Right ventricle myocardium superior (tissue), 1 donor: ENCODE data around the gene ASAP2. TPM values are rescaled to one million over a fixed set of nuclear protein-coding genes. Genes with fewer than 3 reads are reported as not detected.

Experiments used
- ATAC-seq: fragments of 200-7000 bp; cut with Tn5 transposase; one replicate; pipeline ENCODE4 v1.9.1; 2020; ENCODE audit warnings: mild to moderate bottlenecking; ENCODE audit not compliant: poor library complexity
- DNase-seq: peaks from one replicate; pipeline ENCODE4 v3.0.0-alpha.2; 2020
- intact Hi-C: fragments of 100-400 bp; cut with DNase I; formaldehyde crosslinking; loops from one replicate; pipeline ENCODE4 v1.11.2; 2022
- total RNA-seq: library from RNA; stranded (reverse); fragmentation: NEBNext Ultra II Directional; extraction: Animal tissue kit (Norgen Biotek cat#: 25700); gene quantifications from one replicate; pipeline ENCODE4 v1.2.1, GENCODE V29; 2021
- donor health status: DM: no; HTN: yes; CAD: no; lungs with severe emphysema.

Gene ASAP2
- total RNA-seq, 1 donor from 2014 or later, result 10.7 TPM

DNA sequence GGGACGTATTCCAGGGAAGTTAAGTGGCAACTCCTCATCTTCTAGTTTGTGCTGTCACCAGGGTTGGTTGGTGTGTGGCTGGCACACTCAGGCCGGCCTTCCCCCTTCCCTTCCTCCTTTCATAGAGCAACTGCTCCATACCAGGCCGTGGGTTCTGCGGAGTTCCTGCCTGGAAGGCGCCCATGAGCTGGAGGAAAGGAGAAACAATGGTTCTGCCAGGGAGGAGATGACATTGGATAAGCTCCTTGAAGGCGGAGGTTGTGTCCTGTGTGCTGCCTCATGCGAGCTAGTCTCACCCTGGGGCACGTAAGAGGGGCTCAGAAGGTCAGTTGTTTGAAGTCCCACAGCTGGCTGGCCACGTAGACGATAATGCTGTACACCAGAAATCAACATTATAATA, 19.2 kb downstream of the ASAP2 start:
- DNase-seq, result no peak
- no peak for ATAC-seq
- intact Hi-C loops, result no loop called here

- DNase-seq, result no peak
Observed at GRCh38 chr2:9226458-9227380, 20.1 kb downstream of the ASAP2 start.

DNA sequence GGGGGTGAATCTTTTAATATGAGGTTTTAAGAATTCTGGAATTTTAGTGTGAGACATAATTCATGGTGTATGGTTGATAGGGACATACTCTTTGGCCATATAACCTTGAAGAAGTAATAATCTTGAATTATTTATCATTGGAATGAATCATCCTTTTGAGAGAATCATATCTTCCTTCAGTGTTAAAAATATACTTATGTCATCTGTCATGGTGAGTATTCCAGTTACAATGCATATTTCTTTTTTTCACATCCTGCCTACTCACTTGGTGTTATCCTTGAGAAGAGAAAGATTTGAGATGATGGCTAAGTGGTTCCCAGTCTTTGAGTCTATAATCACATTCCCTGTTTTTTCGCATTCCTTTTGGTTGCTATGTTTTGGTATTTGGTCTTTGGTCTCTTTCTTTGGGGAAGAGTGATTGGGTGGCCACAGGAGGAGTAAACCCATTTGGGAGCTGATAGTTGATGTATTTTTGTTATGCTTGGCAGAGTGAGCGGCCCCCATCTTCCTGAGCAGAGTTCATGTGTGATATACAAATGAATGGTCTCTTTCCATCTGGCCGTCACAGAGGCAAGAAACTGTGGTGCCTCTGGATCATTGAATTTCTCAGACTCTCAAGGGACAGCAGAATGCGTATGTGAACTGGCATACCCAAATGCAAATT, 21.6 kb downstream of the ASAP2 start:
- DNase-seq (no peak), ATAC-seq (peak; percentile 34)
- intact Hi-C loops, result no loop called here

More at GRCh38 chr2:9226458-9227380, 20.1 kb downstream of the ASAP2 start:
- intact Hi-C loops, result no loop called here
- no peak for ATAC-seq

- intact Hi-C loops, result no loop called here
- DNase-seq (no peak), ATAC-seq (no peak)
Observed at GRCh38 chr2:9228781-9229469, 22.3 kb downstream of the ASAP2 start.

GRCh38 chr2:9229470-9229820, 22.8 kb downstream of the ASAP2 start:
- intact Hi-C loops, result no loop called here
- ATAC-seq (no peak), DNase-seq (no peak)

- DNase-seq (peak; percentile 79), ATAC-seq (peak; percentile 70)
- intact Hi-C loops, result no loop called here
Observed at GRCh38 chr2:9230051-9230802, 23.6 kb downstream of the ASAP2 start.

GRCh38 chr2:9230881-9231280, 24.3 kb downstream of the ASAP2 start:
- DNase-seq (no peak), ATAC-seq (peak; percentile 8)
- intact Hi-C loops, result no loop called here

DNA sequence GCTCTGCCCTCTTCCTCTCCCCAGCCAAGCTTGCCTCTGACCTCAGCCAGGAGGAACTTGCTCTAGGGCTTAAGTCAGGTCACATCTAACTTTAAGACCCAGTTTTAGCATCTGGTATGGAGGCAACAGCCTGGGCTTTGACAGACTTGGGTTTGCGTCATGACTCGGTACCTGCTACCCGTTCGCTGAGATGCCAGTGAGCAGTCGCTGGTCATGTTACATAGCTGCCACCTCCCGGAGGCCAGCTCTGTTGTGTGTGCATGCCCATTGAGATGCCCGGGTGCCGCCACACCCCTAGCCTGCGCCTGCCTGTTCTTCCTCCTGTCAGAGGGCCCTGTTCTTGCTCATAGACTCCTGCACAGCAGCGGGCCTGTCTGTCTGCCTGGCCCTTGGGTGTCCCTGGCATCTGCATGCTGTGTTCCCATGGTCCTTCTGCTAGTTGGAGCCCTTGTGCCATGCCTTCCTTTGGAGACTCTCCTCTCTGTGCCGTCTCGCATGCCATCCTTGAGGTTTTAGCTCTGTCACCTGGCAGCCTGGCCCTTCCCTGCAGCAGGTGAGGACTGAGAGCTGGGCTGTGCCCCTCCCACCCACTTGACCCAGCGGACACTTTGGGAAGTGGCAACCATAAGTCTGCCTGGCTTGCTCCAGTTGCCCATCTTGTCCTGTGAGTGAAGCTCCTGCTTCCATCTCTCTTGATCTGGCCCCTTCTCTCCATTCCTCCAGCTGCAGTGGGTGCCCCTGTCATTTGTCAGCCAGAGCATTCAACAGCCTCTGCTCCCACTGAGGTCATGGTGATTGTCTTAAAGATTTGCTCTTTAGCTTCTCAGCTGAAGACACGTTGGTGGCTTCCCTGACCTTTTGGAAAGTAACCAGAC, 24.9 kb downstream of the ASAP2 start:
- no peak for ATAC-seq
- no peak for DNase-seq
- intact Hi-C loops, result no loop called here

DNA sequence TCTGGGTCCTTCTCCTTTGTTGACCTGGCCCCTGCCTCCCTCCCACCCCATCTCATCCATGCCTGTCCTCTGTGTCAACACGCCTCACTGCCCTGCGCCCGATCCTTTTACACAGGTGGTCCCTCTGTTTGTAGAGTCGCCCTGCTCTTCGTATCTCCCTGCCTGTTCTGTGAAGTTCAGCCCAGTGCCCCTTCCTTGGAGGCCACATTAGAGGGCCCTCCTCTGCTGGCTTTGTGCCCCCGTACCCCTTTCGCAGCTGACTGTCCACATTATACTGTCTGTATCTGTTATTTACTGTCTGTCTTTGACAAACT, 25.5 kb downstream of the ASAP2 start:
- no peak for DNase-seq
- intact Hi-C loops, result no loop called here
- ATAC-seq, result no peak

GRCh38 chr2:9232886-9233285, 26.3 kb downstream of the ASAP2 start:
- no peak for ATAC-seq
- intact Hi-C loops, result no loop called here

GRCh38 chr2:9234680-9235146, 28.1 kb downstream of the ASAP2 start:
- ATAC-seq (no peak), DNase-seq (no peak)
- intact Hi-C loops, result no loop called here

More at GRCh38 chr2:9232886-9233285, 26.3 kb downstream of the ASAP2 start:
- DNase-seq, result no peak

DNA sequence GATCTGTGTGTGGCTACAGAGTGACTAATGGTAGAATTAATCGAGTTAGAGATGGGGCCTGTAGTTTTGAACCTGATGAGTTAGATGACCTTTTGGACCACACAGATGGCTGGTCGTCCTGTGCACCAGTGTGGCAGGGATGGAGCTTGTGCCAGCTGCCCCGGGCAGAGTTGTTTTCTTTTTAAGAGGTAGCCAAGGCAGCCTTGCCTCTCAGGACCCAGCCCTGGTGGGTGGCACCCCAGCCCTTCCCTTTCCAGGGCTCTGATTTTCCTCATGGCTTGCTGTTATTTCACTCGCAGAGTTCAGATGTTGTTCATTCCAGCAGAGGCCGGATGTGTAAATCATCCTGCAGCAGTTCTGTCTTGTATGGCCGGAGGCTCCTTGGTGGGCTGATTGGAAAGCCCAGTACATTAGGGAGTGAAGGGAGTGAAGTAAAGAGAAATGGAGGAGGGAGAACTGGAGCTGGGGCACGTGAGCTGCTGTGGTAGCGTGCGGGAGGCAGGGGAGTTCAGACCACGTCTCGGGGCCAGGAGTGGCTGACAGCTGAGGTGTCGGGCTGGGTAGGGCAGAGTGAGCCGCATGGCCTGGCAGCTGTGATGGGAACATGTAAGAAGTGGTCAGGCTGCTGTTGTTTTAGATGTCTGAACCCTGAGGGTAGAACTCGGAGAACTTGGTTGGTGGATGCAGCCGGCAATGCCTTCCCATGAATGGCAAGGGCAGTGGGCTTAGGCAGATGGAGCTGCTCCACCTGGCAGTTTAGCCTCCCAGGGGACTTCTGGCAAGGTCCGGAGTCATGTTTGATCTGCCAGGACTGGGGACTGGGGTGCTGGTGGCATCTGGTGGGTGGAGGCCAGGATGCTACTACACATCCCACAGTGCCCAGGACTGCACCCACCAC, 28.8 kb downstream of the ASAP2 start:
- intact Hi-C loops, result no loop called here
- DNase-seq (no peak), ATAC-seq (no peak)

- intact Hi-C loops, result no loop called here
- DNase-seq, result no peak
- ATAC-seq, result no peak
Observed at GRCh38 chr2:9236045-9236344, 29.4 kb downstream of the ASAP2 start.

DNA sequence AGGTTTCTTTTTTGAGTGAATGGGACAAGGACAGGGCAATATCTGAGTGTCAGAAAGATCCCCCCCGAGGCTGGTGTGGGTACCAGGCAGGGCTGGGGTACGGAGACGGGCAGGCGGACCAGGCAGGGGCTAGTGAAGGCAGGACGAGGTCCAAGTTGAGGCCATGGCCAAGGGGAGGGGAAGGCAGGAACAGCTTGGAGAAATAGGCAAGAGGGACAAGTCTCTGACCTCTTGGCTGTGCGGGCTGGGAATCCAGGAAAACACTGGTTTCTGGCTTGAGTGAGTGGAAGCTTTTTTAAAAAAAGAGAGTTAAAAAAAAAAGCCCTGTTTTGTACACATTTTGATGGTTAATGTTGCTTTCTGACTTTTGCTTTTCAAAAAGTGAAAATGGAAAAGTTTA, 30.3 kb downstream of the ASAP2 start:
- intact Hi-C loops, result no loop called here
- ATAC-seq (peak; percentile 49), DNase-seq (no peak)

DNA sequence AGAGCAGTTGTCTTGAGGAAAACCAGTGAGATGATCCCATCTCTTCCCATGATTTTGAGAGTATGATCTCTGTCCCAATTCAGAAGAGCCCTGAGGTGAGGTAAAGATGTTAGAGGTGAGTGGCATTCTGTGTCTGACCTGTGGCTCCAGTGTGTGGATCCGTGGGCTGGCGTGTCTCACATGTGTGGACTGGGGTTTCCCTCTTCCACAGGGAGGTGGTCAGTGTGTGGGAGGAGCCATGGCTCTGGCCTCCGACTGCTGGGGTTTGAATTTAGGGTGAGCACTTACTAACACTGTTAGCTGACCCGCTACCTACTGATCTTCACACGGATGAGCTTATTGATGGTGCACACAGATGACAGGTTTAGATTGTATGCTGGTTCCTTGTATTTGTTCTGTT, 31.2 kb downstream of the ASAP2 start:
- no peak for DNase-seq
- ATAC-seq, result no peak
- intact Hi-C loops, result no loop called here

- intact Hi-C loops, result no loop called here
- ATAC-seq (no peak), DNase-seq (no peak)
Observed at GRCh38 chr2:9238591-9239326, 32.1 kb downstream of the ASAP2 start.

GRCh38 chr2:9239616-9240015, 33.0 kb downstream of the ASAP2 start:
- intact Hi-C loops, result no loop called here
- no peak for ATAC-seq
- DNase-seq, result no peak
